ENCODE measurements around the gene SLC24A3.
A peak's percentile ranks its signal among the peaks of the same experiment; 100 is the strongest.

SLC24A3 gene

GRCh38 chr20:19562426-19562825 lies 350.0 kb downstream of the SLC24A3 start:
- DNase-seq, result no peak

GRCh38 chr20:19564261-19564660 lies 351.8 kb downstream of the SLC24A3 start:
- no peak for DNase-seq

- DNase-seq, result no peak
These were observed 353.3 kb downstream of the SLC24A3 start for GRCh38 chr20:19565736-19566135.

GRCh38 chr20:19566226-19566945 lies 353.9 kb downstream of the SLC24A3 start:
- no peak for DNase-seq

GRCh38 chr20:19568128-19568527 lies 355.7 kb downstream of the SLC24A3 start:
- no peak for DNase-seq

GRCh38 chr20:19571996-19572395 lies 359.6 kb downstream of the SLC24A3 start:
- DNase-seq, result no peak

GRCh38 chr20:19577692-19578091 lies 365.2 kb downstream of the SLC24A3 start:
- DNase-seq, result no peak

GRCh38 chr20:19582782-19583181 lies 370.3 kb downstream of the SLC24A3 start:
- no peak for DNase-seq

- DNase-seq, result peak; percentile 62
These were observed 371.2 kb downstream of the SLC24A3 start for GRCh38 chr20:19583532-19584175.

GRCh38 chr20:19588241-19588640 lies 375.8 kb downstream of the SLC24A3 start:
- no peak for DNase-seq

GRCh38 chr20:19588732-19589131 lies 376.3 kb downstream of the SLC24A3 start:
- DNase-seq, result no peak

GRCh38 chr20:19589787-19590362 lies 377.4 kb downstream of the SLC24A3 start:
- no peak for DNase-seq

GRCh38 chr20:19590382-19590781 lies 377.9 kb downstream of the SLC24A3 start:
- no peak for DNase-seq

GRCh38 chr20:19593762-19594161 lies 381.3 kb downstream of the SLC24A3 start:
- no peak for DNase-seq

GRCh38 chr20:19594896-19595295 lies 382.5 kb downstream of the SLC24A3 start:
- no peak for DNase-seq

- no peak for DNase-seq
These were observed 385.8 kb downstream of the SLC24A3 start for GRCh38 chr20:19598117-19598850.

GRCh38 chr20:19599200-19599599 lies 386.8 kb downstream of the SLC24A3 start:
- no peak for DNase-seq

GRCh38 chr20:19600042-19600441 lies 387.6 kb downstream of the SLC24A3 start:
- no peak for DNase-seq

- no peak for DNase-seq
These were observed 388.8 kb downstream of the SLC24A3 start for GRCh38 chr20:19601126-19601810.

GRCh38 chr20:19602675-19603375 lies 390.4 kb downstream of the SLC24A3 start:
- DNase-seq, result no peak

GRCh38 chr20:19603376-19603750 lies 390.9 kb downstream of the SLC24A3 start:
- DNase-seq, result no peak

- DNase-seq, result no peak
These were observed 393.5 kb downstream of the SLC24A3 start for GRCh38 chr20:19605786-19606485.

Data from KG1 (cell line).